Measurements from ENCODE around the gene C10orf53.

- TF ChIP-seq CTCF (IDR thresholded peaks at IDR 0.05; ENCODE audit: borderline replicate concordance, extremely low read depth, low read length, poor library complexity, severe bottlenecking), result no peak
- TF ChIP-seq EZH2 (IDR thresholded peaks at IDR 0.05; ENCODE audit: borderline replicate concordance, low read depth, low read length, severe bottlenecking), result no peak
Measured at GRCh38 chr10:49664006-49664841, 15.2 kb upstream of the C10orf53 start.

Measured in DND-41 (cell line).